Uterus (tissue), 4 donors: ENCODE results near the gene NT5DC2. TPM values are rescaled to one million over a fixed set of nuclear protein-coding genes. Genes with fewer than 3 reads are reported as not detected.

Experiments used
- DNase-seq, 2 donors: peaks; one replicate each; pipeline ENCODE4 v3.0.0-alpha.2; 2019 to 2020
- H3K27ac ChIP-seq, 2 donors: fragments of 200-600 bp; sonication (generic); 1 replicate in 1 of 2; 2 replicates in 1 of 2; pipeline ENCODE4 v1.5.1; 2016 to 2018
- H3K27me3 ChIP-seq, 2 donors: fragments of 200-600 bp; sonication (generic); one replicate each; pipeline ENCODE4 v1.5.1; 2018 to 2019; ENCODE audit warnings: control low read depth in 1 of 2
- H3K36me3 ChIP-seq, 2 donors: fragments of 200-600 bp; sonication (generic); one replicate each; pipeline ENCODE4 v1.5.1; 2019; ENCODE audit warnings: control low read depth in 1 of 2
- H3K4me1 ChIP-seq, 2 donors: fragments of 200-600 bp; sonication (generic); one replicate each; pipeline ENCODE4 v1.5.1; 2018 to 2019; ENCODE audit warnings: control low read depth in 1 of 2
- H3K4me3 ChIP-seq, 2 donors: fragments of 200-600 bp; sonication (generic); 1 replicate in 1 of 2; 2 replicates in 1 of 2; pipeline ENCODE4 v1.5.1; 2018 to 2019; ENCODE audit warnings: mild to moderate bottlenecking in 1 of 2
- H3K9me3 ChIP-seq, 2 donors: fragments of 200-600 bp; sonication (generic); one replicate each; pipeline ENCODE4 v1.5.1; 2019; ENCODE audit warnings: control low read depth in 1 of 2
- POLR2A ChIP-seq, 2 donors: fragments of 450-650 bp; IDR thresholded peaks; one replicate each; pipeline ENCODE4 v1.6.1; 2016; ENCODE audit warnings: antibody characterized with exemption in 2 of 2, mild to moderate bottlenecking in 1 of 2, moderate library complexity in 1 of 2
- intact Hi-C: fragments of 100-400 bp; cut with DNase I; formaldehyde crosslinking; loops from one replicate; pipeline ENCODE4 v1.15.1; 2023; ENCODE audit warnings: low total_unique reads
- total RNA-seq, 4 donors: library from RNA; depleted of rRNA in 3 of 4; stranded (reverse); fragments of >200 nt in 3 of 4; gene quantifications; one replicate each; pipeline versions ENCODE4 v1.1.0 to v1.2.4, GENCODE V29; 2014 to 2023
- TF ChIP-seq, protein P1 (sequence below), 4 experiments: fragments of 200-600 bp in 2 of 4; fragments of 450-650 bp in 2 of 4; sonication (generic) in 2 of 4; IDR thresholded peaks; one replicate each; pipeline ENCODE4 v1.5.1; 2016 to 2019; ENCODE audit warnings: antibody characterized with exemption in 4 of 4, mild to moderate bottlenecking in 2 of 4, moderate library complexity in 1 of 4
- donor health status: DM: yes; HTN: yes; CAD: no.

Gene NT5DC2
- total RNA-seq, 4 donors from 2014 or later = 9.2 to 67.6 (median 29.3) TPM

DNA sequence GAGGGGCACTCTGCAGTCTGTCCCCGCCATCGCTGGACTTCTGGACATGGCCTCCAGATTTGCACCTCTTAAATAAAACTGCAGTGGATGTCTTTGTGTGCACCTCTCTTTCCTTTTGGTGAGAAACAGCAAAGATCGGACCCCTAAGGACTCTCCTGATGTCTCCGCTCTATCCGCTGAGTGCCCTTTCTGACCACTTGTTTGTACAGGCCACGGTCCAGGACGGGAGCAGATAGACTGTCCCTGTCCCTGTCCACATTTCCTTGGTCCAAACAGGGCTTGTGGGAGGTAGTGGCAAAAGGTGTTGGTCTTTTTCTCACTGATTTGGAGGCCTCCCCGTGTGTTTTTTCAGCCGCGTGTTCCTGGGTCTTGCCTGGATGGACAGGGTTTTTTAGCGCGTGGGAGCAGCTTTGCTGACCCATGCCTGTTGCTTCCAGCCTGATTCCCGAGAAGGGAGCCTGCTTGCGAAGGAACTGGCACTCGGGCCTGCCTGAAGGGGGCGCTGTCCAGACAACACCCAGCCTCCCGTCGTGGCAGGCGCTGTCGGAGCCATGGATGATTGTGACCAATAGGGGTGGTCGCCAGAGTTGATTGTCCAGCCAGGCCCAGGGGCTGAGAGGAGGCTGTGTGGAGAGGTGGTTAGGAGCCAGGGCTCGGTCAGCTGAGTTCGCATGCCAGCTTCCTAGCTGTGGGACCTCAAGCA lies 51.7 kb downstream of the NT5DC2 start:
- TF ChIP-seq, protein P1, sequence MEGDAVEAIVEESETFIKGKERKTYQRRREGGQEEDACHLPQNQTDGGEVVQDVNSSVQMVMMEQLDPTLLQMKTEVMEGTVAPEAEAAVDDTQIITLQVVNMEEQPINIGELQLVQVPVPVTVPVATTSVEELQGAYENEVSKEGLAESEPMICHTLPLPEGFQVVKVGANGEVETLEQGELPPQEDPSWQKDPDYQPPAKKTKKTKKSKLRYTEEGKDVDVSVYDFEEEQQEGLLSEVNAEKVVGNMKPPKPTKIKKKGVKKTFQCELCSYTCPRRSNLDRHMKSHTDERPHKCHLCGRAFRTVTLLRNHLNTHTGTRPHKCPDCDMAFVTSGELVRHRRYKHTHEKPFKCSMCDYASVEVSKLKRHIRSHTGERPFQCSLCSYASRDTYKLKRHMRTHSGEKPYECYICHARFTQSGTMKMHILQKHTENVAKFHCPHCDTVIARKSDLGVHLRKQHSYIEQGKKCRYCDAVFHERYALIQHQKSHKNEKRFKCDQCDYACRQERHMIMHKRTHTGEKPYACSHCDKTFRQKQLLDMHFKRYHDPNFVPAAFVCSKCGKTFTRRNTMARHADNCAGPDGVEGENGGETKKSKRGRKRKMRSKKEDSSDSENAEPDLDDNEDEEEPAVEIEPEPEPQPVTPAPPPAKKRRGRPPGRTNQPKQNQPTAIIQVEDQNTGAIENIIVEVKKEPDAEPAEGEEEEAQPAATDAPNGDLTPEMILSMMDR (IDR thresholded peaks at IDR 0.05) = peak in 1 of 4 experiments; percentile 15
- no peak for TF ChIP-seq POLR2A (IDR thresholded peaks at IDR 0.05)
- Histone ChIP-seq H3K36me3 (no peaks in the 10 kb centered on the region), H3K27ac (no peak overlapping the region), H3K4me1 (peaks cover 0 to 8% of the 10 kb centered on the region in 2 donors), H3K4me3 (no peak overlapping the region), H3K27me3 (no peaks in the 10 kb centered on the region), H3K9me3 (no peaks in the 10 kb centered on the region)
- no peak for DNase-seq
- intact Hi-C loops = no loop called here

DNA sequence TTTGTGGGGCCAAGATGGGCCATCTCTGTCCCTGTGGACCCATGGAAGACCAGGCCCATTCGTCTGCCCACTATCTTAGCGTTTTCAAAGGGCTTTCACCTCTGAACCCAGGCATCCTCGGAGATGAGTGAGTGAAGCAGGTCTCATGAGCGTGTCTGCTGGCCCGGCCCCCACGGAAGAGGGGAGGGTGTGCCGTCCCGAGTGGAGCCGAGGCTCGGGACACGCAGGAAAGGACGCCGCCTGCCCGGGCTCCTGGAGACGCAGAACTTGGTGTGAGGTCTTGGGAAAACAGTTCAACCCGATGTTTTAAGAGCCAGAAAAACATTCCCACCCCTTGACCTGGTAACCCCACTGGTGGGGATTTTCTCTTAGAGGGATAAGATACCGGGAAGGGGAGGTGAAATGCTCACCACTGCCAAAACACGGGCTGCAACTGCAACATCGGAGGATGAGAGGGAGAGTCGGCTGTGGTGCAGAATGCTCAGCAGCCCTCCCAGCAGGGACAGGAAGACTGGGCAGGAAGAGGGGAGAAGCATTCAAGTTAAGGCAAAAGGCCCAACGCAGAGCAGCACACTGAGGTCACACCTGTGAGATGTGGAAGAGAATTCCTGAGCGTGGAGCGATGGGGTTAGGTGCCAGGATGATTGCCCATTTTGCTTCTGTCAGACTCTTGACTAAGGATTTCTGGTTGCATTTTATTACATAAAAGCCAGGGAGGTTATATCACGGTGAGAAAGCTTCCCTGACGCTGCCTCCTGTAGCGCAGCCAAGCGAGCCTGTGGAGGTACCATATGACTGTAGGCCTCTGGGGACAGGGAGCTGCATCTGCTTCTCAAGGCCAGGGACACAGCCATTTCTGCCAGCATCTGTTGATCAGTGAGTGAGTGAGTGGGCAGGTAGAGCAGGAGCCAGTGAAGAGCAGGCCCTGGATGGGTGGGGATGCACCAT lies 52.6 kb downstream of the NT5DC2 start:
- DNase-seq = no peak

GRCh38 chr3:52479877-52480575 lies 53.6 kb downstream of the NT5DC2 start:
- H3K4me3 ChIP-seq = no peak overlapping the region
- DNase-seq = no peak
- no peaks in the 10 kb centered on the region for H3K9me3 ChIP-seq
- H3K27ac ChIP-seq = no peak overlapping the region
- no peaks in the 10 kb centered on the region for H3K27me3 ChIP-seq
- H3K4me1 ChIP-seq = peaks cover 0 to 8% of the 10 kb centered on the region in 2 donors
- H3K36me3 ChIP-seq = no peaks in the 10 kb centered on the region
- intact Hi-C loops = no loop called here
- TF ChIP-seq, protein P1 (IDR thresholded peaks at IDR 0.05) = no peak
- no peak for TF ChIP-seq POLR2A (IDR thresholded peaks at IDR 0.05)

More for the DNA sequence above, 52.6 kb downstream of the NT5DC2 start:
- Histone ChIP-seq H3K27ac (no peak overlapping the region), H3K4me3 (no peak overlapping the region), H3K9me3 (no peaks in the 10 kb centered on the region), H3K4me1 (peaks cover 0 to 8% of the 10 kb centered on the region in 2 donors), H3K36me3 (no peaks in the 10 kb centered on the region), H3K27me3 (no peaks in the 10 kb centered on the region)
- intact Hi-C loops = no loop called here
- TF ChIP-seq, protein P1 (IDR thresholded peaks at IDR 0.05) = no peak
- no peak for TF ChIP-seq POLR2A (IDR thresholded peaks at IDR 0.05)

GRCh38 chr3:52479037-52479876 lies 54.4 kb downstream of the NT5DC2 start:
- H3K9me3 ChIP-seq = no peaks in the 10 kb centered on the region
- H3K27me3 ChIP-seq = no peaks in the 10 kb centered on the region
- intact Hi-C loops = no loop called here
- no peak for DNase-seq
- TF ChIP-seq POLR2A (IDR thresholded peaks at IDR 0.05) = no peak
- TF ChIP-seq, protein P1 (IDR thresholded peaks at IDR 0.05) = no peak
- no peaks in the 10 kb centered on the region for H3K36me3 ChIP-seq
- H3K4me1 ChIP-seq = peaks cover 0 to 8% of the 10 kb centered on the region in 2 donors
- H3K4me3 ChIP-seq = no peak overlapping the region
- H3K27ac ChIP-seq = no peak overlapping the region
